NOMO-1 (cell line): Measurements from ENCODE around the gene ANKLE1.
A peak's percentile ranks its signal among the peaks of the same experiment; 100 is the strongest.

Source experiments
- DNase-seq, 2 experiments: peaks; one replicate each; lab custom pipeline; 2025; ENCODE audit not compliant: unreplicated experiment in 2 of 2; lab: John Stamatoyannopoulos, UW

Gene ANKLE1, protein sequence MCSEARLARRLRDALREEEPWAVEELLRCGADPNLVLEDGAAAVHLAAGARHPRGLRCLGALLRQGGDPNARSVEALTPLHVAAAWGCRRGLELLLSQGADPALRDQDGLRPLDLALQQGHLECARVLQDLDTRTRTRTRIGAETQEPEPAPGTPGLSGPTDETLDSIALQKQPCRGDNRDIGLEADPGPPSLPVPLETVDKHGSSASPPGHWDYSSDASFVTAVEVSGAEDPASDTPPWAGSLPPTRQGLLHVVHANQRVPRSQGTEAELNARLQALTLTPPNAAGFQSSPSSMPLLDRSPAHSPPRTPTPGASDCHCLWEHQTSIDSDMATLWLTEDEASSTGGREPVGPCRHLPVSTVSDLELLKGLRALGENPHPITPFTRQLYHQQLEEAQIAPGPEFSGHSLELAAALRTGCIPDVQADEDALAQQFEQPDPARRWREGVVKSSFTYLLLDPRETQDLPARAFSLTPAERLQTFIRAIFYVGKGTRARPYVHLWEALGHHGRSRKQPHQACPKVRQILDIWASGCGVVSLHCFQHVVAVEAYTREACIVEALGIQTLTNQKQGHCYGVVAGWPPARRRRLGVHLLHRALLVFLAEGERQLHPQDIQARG

DNA sequence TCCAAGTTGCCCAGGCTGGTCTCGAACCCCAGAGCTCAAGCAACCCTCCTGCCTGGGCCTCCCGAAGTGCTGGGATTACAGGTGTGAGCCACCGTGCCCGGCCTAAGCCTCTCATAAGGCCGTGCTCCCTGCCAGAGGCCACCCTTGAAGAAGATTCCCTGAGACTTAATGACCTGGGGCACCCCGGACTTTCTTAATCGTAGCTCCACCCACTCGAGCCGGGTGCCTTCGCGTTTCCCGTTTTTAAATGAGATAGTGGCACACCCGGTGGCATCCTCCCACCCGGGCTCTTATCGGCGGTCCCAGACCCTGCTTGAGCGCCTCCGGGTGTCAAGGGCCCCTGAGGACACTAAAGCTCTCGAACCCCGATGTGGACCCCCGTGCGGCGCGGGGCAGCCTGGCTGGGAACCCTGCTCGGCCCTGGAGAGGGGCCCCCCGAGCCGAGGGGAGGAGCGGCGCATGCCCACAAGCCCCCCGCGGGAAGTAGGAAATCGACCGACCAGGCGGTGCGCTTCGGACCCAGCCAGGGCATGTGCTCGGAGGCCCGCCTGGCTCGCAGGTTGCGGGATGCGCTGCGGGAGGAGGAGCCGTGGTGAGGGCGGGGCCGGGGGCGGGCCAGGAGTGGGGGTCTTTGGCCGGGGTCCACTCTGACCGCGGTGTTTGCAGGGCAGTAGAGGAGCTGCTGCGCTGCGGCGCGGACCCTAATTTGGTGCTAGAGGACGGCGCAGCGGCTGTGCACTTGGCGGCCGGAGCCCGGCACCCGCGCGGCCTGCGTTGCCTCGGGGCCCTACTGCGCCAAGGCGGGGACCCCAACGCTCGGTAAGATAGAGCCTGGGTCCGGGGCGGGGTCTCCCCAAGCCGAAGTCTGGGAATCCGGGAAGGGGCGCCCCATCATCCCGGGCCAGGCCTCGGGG is at the start of gene ANKLE1:
Gene ANKLE1, plus strand, starts transcription at position 511 of the 914 bp plus-strand sequence. Its CDS starts 20 bp downstream, at position 531.
- DNase-seq = peak in 1 of 2 experiments; percentile 35

DNA sequence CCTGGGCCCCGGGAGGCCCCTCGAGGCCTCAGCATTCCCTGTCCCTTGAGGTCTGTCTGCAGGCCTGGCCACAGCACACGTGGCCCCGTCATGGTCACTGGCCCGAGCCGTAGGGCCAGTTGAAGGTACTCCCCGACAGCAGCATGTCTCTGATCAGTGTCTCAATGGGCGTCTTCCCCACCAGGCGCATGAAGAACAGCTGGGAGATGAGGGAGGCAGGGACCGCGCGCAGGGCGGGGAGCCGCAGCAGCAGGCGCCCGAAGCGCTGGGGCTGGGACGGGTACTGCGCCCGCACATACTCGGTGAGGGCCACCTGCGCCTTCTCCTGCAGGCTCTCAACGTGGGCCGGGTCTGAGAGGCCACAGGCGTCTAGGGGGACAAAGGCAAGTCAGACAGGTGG is 49.4 kb upstream of the ANKLE1 start:
- no peak for DNase-seq

DNA sequence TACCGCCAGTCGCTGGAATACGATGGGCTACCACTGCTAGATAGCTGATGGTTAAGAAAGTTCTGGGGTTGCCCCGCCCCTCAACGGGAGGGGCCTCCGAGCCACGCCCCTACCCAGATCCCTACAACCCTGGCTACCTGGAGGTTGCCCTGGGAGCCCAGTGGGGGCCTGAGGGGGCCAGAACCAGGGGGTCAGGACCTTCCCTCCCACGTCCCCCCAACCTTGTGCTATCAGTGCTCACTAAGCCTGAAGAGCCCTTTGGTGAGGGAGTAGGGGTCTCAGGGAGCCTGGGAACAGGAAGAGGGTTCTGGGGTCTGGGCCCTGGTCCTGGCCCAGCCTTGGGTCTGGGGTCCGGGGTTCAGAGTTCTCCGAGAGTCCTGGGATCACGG is 46.8 kb upstream of the ANKLE1 start:
- DNase-seq = no peak

DNA sequence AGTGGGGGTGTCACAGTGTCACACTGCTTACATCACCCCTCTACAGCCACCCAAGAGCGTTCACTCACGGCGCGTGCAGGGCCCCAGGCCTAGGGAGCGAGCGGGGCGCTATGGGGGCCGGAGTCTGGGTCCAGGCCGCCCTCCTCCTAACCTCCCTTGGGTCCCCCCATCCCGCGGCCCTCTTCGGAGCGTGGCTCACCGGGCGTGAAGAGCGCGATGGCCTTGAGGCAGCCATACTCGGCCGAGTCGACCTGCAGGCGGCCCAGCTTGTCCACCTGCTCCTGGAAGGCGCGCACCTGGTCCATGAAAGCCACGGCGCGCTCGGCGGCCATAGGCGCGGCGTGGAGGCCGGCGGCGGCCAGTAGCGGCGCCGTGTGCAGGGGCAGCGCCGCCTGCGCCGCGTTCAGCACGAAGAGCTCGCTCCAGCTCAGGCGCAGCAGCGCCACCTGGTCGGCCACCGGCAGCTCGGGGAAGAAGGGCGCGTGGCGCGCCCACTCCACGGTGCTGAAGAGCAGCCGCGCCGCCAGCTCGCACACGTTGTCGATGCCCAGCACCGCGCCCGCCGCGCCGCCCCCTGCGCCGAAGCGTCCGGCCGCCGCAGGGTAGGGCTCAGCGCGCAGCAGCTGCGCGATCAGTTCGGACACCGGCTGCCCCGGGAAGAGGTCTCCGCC is 46.3 kb upstream of the ANKLE1 start:
- peak; percentile 18 to 20 for DNase-seq

DNA sequence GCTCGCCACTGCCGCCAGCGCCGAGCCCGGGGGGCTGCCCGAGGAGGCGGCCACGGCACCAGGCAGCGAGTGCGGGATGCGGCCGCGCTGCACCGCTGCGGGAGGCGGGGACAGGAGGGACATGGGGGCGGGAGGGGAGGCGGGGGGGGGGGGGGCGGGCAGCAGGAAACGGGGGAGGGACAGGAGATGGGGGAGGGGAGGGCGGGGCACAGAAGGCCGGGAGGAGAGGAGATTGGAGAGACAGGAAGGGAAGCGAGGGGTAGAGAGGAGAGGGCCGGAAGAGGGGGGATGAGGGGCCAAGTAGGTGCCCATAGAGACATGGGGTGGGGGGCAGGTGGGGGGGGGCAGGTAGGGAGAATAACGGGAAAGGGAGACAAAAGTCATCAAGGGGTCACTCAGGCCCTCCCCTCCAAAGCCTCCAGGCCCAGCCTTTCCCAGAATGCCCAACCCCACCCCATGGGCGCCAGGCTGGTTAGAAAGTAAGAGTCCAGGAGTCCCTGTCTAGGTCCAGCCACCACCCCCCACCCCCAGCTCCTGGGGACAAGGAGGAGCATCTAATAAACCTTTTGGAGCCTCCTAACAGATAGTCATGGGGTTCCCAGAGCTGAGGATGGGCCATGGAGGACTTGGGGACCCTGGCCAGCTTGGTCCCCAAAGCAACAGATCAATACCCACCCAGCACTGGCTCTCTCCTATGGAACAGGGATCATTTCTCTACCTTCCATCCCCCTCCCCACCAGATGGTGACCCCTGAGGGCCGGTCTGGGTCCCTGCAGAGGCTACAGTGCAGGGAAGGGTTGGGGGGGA is 45.5 kb upstream of the ANKLE1 start:
- no peak for DNase-seq

DNA sequence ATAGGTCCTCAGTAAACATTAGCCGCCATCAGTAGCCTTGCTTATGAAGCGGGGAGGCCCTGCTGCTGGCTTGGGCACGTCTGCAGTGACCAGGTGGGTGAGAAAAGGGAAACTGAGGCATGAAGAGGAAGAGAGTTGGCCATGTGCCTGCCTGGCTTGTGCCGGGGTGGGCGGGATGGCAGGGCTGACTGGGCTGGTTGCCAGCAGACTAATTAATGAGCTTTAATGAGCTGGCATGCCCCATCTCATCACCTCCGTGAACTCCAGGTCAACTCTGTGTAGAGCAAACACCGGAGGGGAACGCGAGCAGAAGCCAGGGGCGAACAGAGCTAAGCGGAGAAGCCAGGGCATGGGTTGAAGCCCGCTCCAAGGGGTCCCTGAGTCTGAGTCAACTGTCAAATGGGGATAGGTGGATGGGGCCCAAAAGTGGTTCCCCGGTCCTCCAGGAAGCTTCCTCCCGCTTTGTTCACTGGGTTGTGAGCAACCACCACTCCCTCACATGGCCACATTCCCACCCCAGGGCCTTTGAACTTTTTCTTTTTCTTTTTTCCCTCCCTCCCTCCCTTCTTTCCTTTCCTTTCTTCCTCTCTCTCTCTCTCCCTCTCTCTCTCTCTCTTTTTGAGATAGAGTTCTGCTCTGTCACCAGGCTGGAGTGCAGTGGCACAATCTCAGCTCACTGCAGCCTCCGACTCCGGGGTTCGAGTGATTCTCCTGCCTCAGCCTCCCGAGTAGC is 44.7 kb upstream of the ANKLE1 start:
- no peak for DNase-seq

DNA sequence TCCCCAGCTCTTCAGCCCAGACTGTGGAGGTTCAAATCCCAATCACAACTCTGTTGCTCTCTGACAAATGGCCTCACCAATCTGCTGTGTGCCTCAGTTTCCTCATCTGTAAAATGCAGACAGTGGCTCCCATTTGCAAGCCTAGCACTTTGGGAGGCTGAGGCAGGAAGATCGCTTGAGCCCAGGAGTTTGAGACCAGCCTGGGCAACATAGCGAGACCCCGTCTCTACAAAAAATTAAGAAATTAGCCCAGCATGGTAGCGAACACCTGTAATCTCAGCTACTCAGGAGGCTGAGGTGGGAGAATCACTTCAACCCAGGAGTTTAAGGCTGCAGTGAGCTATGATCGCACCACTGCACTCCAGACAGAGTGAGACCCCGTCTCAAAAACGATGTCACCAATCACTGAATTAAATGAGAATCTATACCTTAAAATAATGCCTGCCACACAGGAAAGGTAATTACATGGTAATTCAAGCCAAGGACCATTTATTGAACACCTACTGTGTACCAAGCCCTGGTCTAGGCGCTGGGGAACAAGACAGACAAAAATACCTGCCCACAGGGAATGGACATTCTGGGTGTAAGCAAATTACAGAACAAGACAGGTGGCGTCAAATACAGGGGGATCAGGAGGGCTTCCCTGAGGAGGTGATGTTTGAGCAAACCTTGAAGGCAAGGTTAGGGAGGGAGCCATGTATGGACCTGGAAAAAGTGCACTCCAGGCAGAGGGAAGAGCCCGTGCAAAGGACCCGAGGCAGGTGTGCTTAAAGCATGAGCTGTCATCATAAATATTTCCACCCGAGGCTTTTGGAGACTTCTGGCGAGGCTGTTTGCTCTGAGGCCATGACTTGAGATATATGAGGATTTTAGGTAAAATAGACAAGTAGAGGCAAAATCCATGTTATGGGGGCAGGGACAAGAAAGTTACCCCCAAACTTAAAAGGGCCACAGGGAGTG is 43.7 kb upstream of the ANKLE1 start:
- no peak for DNase-seq

DNA sequence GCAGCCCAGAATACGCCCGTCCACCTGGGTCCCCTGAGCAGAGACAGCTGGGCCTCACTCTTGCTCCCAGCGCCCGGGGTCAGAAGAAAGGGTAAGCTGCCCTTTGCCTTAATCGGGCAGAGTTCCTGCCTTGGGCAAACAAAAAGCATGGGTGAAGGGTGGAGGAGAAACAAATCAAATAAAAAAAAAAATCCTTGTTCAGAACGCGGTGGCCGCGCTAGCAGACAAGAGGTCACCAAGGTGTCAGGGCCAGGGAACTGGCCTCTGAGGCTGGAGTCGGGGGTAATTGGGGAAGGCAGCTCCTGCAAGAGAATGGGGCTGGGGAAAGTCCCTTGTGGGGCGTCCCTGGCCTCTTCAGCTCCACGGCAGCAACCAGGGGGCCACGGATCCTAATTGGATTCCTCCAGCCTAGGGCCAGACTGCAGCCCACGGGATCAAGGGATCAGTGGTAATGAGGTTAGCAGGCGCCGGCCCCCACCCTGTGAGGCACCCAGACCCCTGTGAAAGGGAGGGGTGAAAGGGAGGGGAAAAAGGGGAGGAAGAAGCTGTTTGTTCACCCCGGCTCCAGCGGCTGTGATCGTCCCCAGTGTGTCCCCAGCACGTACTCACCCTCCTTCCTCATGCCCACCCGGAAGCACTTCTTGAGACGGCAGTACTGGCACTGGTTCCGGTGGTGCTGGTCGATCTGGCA is 41.5 kb upstream of the ANKLE1 start:
- no peak for DNase-seq

DNA sequence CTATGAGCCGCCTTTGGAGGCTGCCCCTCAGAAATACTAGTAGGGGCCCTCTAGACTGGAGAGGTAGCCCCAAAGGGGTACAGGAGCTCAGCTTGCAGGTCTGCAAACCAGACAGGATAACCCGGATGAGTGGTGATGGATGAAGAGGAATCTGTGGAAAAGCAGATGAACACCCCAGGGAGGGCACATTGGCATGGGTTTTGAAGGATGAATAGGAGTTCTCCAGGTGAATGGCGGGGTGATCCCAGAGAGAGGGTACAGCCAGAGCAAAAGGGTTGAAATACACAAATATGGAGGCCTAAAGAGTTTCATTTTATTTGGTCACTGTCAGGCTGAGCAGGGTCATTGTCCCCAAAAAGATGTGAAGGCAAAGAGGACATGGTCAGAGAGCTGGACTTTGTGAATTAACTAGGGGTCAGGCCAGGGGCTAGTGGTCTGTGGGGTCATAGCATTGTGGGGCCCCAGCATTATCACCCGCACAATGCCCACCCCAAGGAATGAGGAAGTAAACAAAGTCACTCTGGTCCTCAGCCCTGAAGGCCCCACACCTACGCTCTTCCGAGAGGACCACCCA is 40.8 kb upstream of the ANKLE1 start:
- no peak for DNase-seq

DNA sequence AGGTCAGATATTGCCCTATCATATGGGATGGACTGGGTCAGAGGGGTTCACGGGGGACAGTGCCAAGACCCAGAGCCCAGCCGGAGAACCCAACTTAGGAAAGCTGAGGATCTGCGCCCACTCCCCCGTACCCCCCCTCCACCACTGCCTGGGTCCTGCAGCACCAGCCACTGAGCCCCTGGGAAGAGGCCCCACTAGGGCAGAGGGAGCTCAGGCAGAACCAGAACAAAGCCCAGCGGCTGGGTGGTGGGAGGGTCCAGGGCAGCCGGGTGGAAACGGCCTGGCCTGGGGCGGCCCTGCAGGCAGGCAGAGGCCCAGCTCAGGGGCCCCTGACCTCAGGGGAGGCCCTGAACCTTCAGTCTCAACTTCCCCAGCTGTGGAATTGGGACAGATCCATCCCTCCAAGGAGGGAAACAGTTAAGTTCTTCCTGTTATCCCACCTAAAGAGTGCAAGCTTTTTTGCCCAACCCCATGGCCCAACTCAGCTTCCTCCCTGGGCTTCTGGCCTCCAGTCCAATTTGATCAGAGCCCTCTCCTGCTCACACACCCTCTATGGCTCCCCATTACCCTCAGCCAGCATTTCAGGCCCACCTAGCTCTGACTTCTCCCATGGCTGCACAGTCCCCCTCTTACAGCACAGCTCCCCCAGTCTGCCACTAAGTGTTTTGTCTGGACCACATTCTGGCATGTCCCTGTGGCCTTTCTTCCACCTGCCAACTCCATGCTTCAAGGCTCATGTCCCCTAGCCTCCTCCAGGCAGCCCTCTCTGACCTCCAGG is 39.1 kb upstream of the ANKLE1 start:
- DNase-seq = no peak

DNA sequence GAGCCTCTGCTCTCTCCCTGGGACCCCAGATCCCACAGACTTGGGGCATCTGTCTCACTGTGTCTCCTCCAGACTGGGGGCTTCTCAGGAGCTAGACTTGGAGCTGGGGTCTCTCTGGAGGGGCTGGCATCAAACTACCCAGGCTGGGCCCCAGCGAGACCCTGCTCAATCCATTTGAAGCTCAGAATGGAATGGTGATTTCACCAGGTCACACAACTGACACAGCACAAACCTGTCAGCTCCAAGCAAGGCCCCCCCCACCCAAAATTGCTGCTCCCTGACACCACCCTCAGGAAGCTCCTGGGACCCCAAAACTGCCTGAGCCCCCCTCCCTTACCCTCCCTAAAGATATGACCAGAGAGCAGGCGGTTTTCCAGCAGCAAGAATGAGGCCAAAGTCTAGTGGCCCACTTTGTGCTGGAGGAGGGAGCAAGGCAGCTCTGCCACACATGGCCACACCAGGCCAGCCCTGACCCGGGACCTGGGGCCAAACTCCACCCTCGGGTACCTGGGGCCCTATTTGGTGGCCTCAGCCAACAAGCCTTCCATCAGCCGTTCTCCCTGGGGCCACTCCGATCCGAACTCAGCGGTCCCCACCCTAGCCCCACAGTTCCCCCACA is 38.4 kb upstream of the ANKLE1 start:
- DNase-seq = no peak

DNA sequence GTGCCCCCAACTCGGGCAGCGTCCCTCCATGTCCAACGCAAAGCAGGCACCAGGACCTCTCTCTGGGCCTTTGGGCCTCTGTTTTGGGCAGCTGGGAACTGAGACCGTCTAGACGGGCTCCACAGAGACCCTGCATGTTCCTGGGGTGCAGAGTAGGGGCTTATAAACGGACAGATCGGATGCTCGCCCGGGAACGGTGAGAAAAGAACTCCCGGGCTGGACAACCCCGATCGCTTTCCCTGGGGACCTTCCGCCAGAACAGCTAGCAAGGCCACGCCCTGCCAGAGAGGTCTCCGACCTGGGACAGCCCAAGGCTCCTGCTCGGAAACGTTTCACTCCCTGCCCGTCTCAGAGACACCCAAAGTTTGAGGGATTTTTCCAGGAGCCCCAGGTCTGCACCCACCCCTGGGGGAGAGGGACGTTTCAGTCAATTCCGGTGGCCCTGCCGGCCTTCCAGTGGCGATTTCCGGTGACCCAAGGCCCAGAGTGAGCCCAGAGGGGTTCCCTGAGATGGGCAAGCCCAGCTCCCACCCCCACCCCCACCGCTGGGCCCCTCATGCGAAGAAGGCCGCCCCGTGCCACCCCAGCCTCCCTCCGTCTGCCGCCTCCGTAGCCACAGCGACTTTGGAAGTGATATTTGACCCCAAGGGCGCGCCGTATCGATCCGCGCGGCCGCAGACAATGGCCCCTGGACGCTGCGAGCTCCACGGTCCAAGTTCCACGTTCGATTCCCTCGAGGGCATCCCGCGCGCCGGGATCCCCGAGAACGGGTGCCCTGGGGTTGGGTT is 37.7 kb upstream of the ANKLE1 start:
- DNase-seq = peak in 1 of 2 experiments; percentile 24

DNA sequence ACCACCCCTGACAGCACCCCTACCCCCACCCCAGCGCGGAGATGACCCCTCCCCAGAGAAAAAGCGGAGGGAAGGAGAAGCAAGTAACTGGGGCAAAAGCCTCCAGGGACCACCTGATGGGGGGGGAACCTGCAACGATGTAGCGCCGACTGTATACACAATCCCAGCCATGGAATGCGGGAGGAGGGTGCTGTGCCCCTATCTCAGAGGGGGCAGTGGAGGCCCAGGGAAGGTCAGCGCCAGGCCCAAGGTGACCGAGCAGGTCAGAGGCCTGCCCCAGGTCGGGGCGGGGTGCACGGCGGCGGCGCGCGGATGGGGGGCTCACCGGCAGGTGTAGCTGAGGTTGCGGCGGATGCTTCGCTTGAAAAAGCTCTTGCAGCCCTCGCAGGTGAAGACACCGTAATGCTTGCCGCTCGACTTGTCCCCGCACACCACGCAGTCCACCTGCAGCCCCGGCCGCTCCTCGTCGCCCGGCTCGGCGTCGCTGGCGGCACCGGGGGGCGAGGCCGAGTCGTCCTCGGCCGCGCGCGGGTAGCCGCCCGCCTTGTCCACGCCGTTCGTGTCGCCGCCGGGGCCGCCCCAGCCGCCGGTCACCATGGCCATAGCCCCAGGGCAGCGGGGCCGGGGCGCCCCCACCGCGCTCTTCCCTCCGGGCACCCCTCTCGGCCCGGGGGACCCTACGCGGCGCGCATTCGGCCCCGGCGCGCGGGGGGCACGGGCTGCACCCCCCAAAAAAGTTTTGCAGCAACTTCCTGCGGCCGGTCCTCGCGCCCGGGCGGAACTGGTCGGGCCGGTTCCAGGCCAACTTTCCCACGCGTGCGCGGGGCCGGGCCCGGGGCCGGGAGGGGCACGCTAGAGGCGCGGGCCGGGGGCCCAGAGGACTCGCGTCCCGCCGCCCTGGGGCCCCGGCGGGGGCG is 36.8 kb upstream of the ANKLE1 start:
- no peak for DNase-seq

DNA sequence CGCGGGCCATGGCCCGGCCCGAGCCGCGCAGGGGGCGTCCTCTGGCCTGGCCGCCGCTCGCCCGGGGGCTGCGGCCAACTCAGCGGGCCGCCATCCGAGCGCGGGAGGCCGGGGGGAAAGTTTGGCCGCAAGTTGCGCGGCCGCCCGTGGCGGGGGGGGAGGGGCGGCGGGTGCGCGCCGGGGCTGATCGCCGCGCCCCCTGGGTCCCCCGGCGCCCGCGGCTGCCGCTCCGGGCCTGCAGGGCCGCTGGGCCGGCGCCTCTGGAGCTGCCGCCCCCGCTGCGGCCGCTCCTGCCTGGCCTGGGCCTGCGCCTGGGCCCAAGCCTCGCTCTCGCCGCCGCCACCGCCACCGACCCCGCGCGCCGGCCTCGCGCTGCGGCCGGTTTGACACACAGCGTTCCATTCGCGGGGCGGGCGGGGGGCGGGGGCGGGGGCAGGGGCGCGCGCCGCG is 36.1 kb upstream of the ANKLE1 start, which contains the start of gene NR2F6:
Gene NR2F6, minus strand, starts transcription at position 385 of the 450 bp plus-strand sequence. CDS start 699 bp downstream, outside the sequence.
- no peak for DNase-seq
